ENCODE results near the gene THSD7A. TPM values are rescaled to one million over a fixed set of nuclear protein-coding genes. Genes with fewer than 3 reads are reported as not detected.

Gene THSD7A
- total RNA-seq, 1 experiment from 2014 or later, result 0.68 TPM

- TF ChIP-seq ZNF671 (CRISPR knock-in tag; IDR thresholded peaks at IDR 0.05) (no peak), RORB (CRISPR knock-in tag; IDR thresholded peaks at IDR 0.05) (no peak), ERG (CRISPR knock-in tag; IDR thresholded peaks at IDR 0.05) (no peak), AR (CRISPR knock-in tag; IDR thresholded peaks at IDR 0.05) (no peak), GRHL2 (CRISPR knock-in tag; IDR thresholded peaks at IDR 0.05; ENCODE audit: insufficient replicate concordance, severe bottlenecking) (no peak), MLX (CRISPR knock-in tag; IDR thresholded peaks at IDR 0.05) (no peak), MYBL2 (CRISPR knock-in tag; IDR thresholded peaks at IDR 0.05) (no peak), NR1H2 (CRISPR knock-in tag; IDR thresholded peaks at IDR 0.05) (no peak)
These were observed 99.8 kb downstream of the THSD7A start (continued) for GRCh38 chr7:11732207-11732606.

- no peak for TF ChIP-seq MYBL2 (CRISPR knock-in tag; IDR thresholded peaks at IDR 0.05)
- TF ChIP-seq ZNF423 (CRISPR knock-in tag; IDR thresholded peaks at IDR 0.05), result no peak
- TF ChIP-seq CREB1 (CRISPR knock-in tag; IDR thresholded peaks at IDR 0.05), result no peak
- no peak for TF ChIP-seq NR2C2 (CRISPR knock-in tag; IDR thresholded peaks at IDR 0.05)
- no peak for TF ChIP-seq NFYB (CRISPR knock-in tag; conservative IDR thresholded peaks at IDR 0.05; ENCODE audit: low read depth)
- TF ChIP-seq CBFB (CRISPR knock-in tag; IDR thresholded peaks at IDR 0.05; ENCODE audit: low read depth), result no peak
- no peak for TF ChIP-seq E2F1 (CRISPR knock-in tag; IDR thresholded peaks at IDR 0.05)
- TF ChIP-seq ZNF317 (CRISPR knock-in tag; IDR thresholded peaks at IDR 0.05; ENCODE audit: borderline replicate concordance, low read depth), result no peak
- TF ChIP-seq AFF4 (CRISPR knock-in tag; IDR thresholded peaks at IDR 0.05; ENCODE audit: borderline replicate concordance), result no peak
- TF ChIP-seq FOXP1 (CRISPR knock-in tag; IDR thresholded peaks at IDR 0.05; ENCODE audit: borderline replicate concordance), result no peak
- H3K9me3 Mint-ChIP-seq, result no peaks in the 10 kb centered on the region
- ChIA-PET CTCF (no interaction called here), POLR2A (no interaction called here)
- no peaks in the 10 kb centered on the region; the same call in 1 of the 2 replicates for H3K4me1 Mint-ChIP-seq
- no peaks in the 10 kb centered on the region for H3K27me3 Mint-ChIP-seq (ENCODE audit: low read depth)
- no peak overlapping the region for H3K27ac Mint-ChIP-seq
- ATAC-seq (no peak), DNase-seq (ENCODE audit: low spot score) (no peak)
- no peaks in the 10 kb centered on the region for H3K36me3 Mint-ChIP-seq
- H3K4me3 Mint-ChIP-seq, result no peak overlapping the region
These were observed 101.3 kb downstream of the THSD7A start for GRCh38 chr7:11730725-11731124.
